NCI-H1092 treated with DMSO at 0.1 percent for 48 hours (cell line): ENCODE measurements around the gene ZNF362.

ENCODE experiments used
- DNase-seq: peaks from one replicate; lab custom pipeline; 2025; lab: John Stamatoyannopoulos, UW

ZNF362 gene

GRCh38 chr1:33244809-33245186, 11.5 kb upstream of the ZNF362 start:
- no peak for DNase-seq

- no peak for DNase-seq
Observed at GRCh38 chr1:33246171-33246570, 10.1 kb upstream of the ZNF362 start.

- DNase-seq, result no peak
Observed at GRCh38 chr1:33247545-33247944, 8.7 kb upstream of the ZNF362 start.

- DNase-seq, result no peak
Observed at GRCh38 chr1:33248244-33248643, 8.0 kb upstream of the ZNF362 start.

GRCh38 chr1:33249422-33249821, 6.9 kb upstream of the ZNF362 start:
- no peak for DNase-seq

- DNase-seq, result no peak
Observed at GRCh38 chr1:33250217-33250616, 6.1 kb upstream of the ZNF362 start.

- DNase-seq, result no peak
Observed at GRCh38 chr1:33250724-33251123, 5.6 kb upstream of the ZNF362 start.

- no peak for DNase-seq
Observed at GRCh38 chr1:33254491-33254890, 1.8 kb upstream of the ZNF362 start.

- peak; percentile 20 for DNase-seq
Observed at GRCh38 chr1:33255347-33256220, 708 bp upstream of the ZNF362 start.

GRCh38 chr1:33256221-33256470, 146 bp upstream of the ZNF362 start:
- DNase-seq, result no peak

GRCh38 chr1:33257207-33257771, 997 bp downstream of the ZNF362 start:
- no peak for DNase-seq

GRCh38 chr1:33257772-33258712, 1.8 kb downstream of the ZNF362 start:
- DNase-seq, result no peak

GRCh38 chr1:33258788-33259274, 2.5 kb downstream of the ZNF362 start:
- no peak for DNase-seq

- no peak for DNase-seq
Observed at GRCh38 chr1:33259879-33260278, 3.6 kb downstream of the ZNF362 start.

- DNase-seq, result no peak
Observed at GRCh38 chr1:33260439-33260838, 4.1 kb downstream of the ZNF362 start.

- DNase-seq, result no peak
Observed at GRCh38 chr1:33261344-33261743, 5.1 kb downstream of the ZNF362 start.

- no peak for DNase-seq
Observed at GRCh38 chr1:33263890-33264504, 7.7 kb downstream of the ZNF362 start.

GRCh38 chr1:33265780-33266605, 9.7 kb downstream of the ZNF362 start:
- DNase-seq, result no peak

- DNase-seq, result no peak
Observed at GRCh38 chr1:33266766-33267165, 10.5 kb downstream of the ZNF362 start.

- no peak for DNase-seq
Observed at GRCh38 chr1:33267468-33268205, 11.3 kb downstream of the ZNF362 start.

- no peak for DNase-seq
Observed at GRCh38 chr1:33268457-33268856, 12.2 kb downstream of the ZNF362 start.
